HG03442 (cell line): ENCODE data around the gene GRB10.

Experiments
- ATAC-seq: cut with Tn5 transposase; IDR thresholded peaks from one replicate; pipeline ENCODE4 v1.9.1; 2021; ENCODE audit warnings: mild to moderate bottlenecking, moderate library complexity; ENCODE audit not compliant: unreplicated experiment

Gene GRB10

GRCh38 chr7:50618281-50618680 lies 164.4 kb downstream of the GRB10 start:
- no peak for ATAC-seq

DNA sequence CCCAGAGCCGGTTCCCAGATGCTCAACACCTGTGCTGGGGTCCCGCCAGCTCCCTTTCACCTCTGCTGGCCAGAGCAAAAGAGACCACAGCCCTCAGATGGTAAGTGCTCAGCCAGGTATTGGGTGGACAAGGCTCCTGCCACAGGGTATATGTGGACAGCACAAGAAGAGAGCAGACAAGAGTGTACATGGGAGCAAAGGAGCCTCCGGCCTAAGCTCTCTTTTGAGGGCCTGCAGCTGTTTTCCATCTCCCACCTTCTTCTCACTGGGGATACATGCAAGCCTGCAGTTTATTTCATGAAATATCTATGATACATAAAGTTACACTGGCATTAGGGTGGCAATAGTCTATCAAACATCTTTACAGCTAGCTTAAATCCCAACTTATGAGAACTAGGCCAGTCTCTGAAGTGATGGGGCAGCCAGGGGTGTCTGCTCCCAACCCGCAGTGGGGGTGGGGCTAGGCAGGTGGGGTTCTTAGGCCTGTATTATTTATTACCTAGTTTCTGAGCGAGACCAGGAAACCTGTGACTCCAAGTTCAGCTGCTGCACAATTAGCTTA lies 167.1 kb downstream of the GRB10 start:
- no peak for ATAC-seq

GRCh38 chr7:50614721-50615518 lies 167.8 kb downstream of the GRB10 start:
- ATAC-seq = no peak

DNA sequence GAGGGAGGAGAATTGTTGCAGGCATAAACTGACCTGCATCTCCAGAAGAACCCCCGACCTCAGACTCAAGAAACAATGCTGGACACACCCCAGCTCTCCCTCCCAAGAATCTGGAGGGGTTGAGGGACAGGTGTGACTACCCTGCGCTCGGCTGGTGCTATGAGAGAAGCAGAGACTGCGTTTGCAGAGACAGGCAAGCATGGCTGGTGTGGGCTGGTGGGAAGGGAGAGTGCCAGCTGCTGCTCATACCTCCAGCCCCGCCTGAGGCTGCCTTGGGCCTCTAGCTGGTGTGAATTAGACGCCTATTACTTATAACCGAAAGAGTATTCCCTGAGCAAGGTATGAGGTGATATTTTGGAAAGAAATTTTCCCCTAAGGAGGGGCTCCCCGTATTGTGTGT lies 169.2 kb downstream of the GRB10 start:
- no peak for ATAC-seq

GRCh38 chr7:50612704-50613103 lies 170.0 kb downstream of the GRB10 start:
- ATAC-seq = no peak

DNA sequence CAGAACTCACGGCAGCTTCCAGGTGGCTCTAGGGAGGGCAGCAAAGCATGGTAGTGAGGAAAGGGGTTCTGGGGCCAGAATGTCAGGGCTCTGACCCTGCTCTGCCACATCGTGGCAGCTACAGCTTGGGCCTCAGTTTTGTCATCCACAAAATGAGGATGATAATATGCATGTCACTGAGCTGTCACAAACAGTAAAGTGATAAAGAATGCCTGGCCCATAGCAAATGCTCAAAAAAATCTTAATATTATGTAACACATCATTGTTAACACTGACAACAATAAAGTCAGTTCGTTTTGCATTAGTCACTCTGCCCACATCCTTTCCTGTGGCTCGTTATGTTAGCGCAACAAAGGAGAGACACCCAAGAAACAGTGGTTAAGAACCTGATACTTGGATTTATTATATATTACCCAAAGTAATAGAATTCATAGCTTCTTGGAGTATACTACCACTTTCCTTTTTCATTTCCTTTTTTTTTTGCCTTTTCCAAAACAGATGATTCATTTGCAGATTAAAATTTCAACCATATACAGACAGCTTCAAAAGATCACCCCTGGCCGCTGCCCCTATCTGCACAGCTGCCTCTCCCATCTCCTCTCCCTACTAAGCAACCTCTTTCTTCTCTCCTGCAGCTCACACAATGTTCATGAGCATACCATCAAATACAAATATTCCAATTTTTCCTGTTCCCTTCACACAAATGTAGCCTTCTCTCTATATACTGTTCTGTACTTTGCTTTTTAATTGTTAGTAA lies 172.0 kb downstream of the GRB10 start:
- peak; percentile 66 for ATAC-seq

GRCh38 chr7:50608196-50608906 lies 174.3 kb downstream of the GRB10 start:
- ATAC-seq = no peak

GRCh38 chr7:50607524-50608125 lies 175.1 kb downstream of the GRB10 start:
- no peak for ATAC-seq

DNA sequence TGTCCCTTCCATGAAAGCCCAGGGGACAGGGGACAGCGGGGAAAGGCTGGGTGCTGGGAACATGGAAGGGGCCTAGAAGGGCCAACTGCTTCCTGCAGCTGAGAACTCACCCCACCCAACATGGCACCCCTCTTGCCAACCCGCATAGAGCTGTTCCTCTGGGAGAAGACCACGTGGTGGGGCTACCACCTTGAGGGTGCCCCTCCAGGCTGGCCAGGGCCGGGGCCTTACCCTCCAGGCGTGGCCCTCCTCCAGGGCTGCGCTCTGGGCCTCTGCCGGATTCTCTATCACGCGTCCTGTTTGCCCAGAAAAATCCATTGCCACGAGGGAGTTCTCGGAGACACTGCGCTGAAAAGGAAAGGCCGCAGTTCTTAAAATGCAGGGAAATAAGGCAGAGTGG lies 177.6 kb downstream of the GRB10 start:
- ATAC-seq = no peak

DNA sequence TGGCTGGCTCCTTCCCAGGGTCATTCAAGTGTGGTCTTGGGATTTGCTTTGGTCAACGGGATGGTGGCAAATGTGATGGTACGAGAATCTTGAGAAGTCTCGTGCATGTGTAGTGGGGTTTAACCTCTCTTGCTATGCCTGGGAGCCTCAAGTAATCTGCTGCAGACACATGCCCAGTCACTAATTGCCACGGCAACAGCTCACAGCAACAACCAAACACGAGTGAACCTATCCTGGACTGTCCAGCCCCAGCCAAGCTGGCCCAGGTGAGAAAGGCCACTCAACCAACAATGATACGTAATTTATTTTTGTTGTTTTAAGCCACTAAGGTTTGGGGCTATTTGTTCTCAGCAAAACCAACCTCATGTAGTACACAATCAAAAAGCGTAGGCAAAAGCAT lies 179.4 kb downstream of the GRB10 start:
- no peak for ATAC-seq

DNA sequence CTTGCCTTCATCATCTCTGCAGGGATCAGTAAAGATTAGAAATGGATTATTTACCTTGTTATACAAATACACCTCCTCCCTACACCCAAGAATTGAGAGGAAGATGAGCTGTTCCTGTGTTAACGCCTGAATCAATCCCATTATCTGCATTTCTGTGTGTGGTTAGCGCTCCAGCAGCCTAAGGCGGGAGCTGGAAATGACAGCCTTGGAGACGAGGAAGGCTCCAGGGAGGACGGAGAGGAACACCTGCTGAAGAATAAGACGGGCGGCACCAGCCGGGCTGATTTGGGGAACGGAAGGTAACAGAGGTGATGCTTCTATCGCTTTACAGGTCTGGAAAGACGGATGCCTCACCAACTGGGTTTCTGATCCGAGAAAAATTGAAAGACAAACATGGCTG lies 183.3 kb downstream of the GRB10 start:
- ATAC-seq = no peak

DNA sequence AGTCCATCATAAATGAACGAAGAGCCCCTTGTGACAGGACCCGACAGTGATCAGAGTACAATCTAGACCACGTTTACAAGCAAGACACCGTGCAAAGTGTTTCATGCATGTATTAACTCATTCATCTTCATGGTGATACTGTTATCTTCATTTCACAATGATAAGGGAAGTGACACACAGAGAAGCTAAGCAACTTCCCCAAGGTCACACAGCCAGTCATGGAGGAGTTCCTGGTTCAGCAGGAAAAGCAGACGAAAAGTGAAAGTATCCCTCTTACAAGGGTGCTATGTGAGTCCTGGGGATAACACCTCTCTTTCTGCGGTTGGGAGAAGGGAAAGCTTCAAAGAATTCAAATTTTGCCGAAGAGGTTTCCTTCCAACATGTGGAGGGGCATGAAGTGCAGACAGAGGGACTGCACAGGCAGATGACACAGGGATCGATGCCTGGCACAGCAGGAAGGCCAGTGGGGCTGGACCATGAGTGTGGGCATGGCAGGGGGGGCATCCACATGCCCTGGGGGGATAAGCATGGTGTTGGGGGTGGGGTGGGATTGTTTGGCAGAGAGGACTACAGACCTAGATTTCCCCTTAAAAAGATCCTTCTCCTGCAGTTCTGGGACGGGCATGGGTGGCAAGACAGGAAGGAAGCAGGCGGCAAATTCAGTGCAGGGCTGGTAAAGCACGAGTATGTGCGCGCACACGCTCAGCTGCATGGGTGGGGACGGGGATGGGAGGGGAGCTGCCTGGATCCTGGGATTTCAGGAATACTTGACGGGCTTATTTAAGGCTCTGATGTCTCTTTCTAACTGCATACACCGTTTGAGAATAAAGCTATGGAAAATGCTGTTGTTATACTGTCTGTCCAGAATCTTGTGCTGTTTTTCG lies 184.0 kb downstream of the GRB10 start:
- ATAC-seq = no peak

DNA sequence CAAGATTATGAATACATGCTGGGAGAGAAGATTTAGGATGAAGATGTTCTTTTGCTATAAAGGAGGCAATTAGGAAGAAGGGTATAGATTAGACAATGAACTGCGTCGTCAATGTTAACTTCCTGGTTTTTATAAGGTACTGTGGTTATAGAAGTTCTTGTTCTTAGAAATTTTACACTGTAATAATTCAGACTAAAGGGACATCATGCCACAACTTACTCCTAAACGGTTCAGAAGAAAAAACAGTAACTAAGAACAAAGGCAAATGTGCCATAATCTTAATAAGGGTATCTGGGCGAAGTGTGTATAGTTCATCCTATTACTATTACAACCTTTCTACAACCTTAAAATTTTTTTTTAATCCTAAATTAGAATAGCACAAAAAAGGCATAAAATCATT lies 186.2 kb downstream of the GRB10 start:
- ATAC-seq = no peak

DNA sequence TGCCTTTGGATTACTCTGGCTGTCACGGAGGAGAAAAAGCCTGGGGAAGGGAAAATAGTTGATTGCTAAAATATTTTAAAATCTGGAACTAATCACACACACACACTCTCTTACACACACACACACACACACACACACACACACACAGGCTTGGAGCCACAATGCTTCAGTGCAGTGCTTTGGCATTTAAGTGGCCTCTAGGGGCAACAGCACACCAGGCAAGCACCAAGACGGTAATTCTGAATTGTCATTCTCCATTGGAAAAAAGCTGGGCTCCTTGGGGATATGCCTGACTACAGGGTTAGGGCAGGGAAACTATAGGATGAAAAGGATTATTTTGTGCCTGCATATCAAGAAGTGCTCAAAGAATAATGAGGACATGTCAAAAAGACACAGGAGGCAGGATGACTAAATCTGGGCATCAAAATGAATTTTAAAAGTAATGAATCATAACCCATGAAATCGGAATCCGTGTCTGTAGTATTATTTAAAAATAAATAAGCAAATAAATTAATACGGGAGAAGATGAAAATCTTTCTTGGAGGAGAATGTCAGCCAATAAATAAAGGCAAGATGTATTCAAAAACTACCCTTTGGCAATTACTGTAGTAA lies 187.1 kb downstream of the GRB10 start:
- peak; percentile 27 for ATAC-seq

DNA sequence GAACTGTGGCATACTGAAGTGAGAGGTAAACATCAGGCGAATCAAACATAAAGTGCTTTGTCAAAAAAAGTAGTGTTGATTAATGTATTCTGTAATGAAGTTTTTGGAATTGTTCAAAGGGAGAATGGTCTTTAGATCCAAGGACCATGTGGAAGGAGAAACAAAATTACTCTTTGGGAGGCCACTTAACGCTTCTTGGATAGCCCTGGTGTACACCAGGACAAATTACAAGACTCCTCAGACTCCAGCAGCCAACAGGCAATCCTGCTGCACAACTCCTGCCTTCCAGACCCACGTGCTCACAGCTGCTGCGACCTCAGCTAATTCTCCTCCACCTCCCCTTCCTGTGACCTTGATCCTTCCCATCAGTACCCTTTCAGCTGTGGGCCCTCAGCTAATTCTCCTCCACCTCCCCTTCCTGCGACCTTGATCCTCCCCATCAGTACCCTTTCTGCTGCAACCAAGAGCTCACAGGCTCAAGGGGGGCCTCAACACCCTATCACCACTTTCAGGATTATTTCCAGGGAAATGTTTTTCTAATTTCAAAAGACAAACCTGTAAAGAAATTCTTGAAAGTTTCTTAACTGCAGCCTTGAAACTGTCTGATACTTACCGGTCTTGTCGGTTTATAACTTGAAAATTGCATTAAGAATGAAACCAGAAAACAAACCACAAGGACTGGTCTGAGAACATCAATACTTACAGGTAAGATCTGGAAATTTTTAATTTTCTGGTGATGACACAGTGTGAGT lies 187.8 kb downstream of the GRB10 start:
- ATAC-seq = peak; percentile 56

- ATAC-seq = no peak
These were observed 188.6 kb downstream of the GRB10 start for GRCh38 chr7:50594136-50594535.

- no peak for ATAC-seq
These were observed 189.8 kb downstream of the GRB10 start for GRCh38 chr7:50592940-50593339.

- peak; percentile 43 for ATAC-seq
These were observed 190.9 kb downstream of the GRB10 start for GRCh38 chr7:50591480-50592438.
